GM12874 (cell line): ENCODE data around the gene GPATCH2.

Experiments
- TF ChIP-seq, protein P1 (sequence below): IDR thresholded peaks from 2 replicates; pipeline ENCODE4 v1.5.1; 2011; ENCODE audit warnings: low read depth, mild to moderate bottlenecking, control low read depth, low read length, moderate library complexity; ENCODE audit not compliant: insufficient read depth

The GPATCH2 gene

DNA sequence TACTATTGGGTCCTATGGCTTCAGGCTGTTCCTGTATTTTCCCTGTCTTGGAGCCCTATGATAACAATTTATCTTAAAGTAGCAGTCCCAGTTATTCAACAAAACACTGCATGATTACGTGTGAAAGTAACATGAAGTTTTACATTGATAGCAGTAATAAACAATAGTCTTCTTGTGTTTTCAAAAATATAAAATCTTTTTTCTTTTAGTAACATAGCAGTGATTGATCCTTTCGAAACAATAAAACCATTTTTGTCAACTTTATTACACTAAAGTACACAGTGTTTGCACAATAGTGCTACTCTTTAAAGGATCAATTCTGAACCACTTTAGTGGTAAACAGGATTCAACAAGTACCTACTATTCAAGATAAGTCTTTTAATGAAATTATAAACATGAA, 90.6 kb downstream of the GPATCH2 start:
- TF ChIP-seq, protein P1, sequence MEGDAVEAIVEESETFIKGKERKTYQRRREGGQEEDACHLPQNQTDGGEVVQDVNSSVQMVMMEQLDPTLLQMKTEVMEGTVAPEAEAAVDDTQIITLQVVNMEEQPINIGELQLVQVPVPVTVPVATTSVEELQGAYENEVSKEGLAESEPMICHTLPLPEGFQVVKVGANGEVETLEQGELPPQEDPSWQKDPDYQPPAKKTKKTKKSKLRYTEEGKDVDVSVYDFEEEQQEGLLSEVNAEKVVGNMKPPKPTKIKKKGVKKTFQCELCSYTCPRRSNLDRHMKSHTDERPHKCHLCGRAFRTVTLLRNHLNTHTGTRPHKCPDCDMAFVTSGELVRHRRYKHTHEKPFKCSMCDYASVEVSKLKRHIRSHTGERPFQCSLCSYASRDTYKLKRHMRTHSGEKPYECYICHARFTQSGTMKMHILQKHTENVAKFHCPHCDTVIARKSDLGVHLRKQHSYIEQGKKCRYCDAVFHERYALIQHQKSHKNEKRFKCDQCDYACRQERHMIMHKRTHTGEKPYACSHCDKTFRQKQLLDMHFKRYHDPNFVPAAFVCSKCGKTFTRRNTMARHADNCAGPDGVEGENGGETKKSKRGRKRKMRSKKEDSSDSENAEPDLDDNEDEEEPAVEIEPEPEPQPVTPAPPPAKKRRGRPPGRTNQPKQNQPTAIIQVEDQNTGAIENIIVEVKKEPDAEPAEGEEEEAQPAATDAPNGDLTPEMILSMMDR: no peak

GRCh38 chr1:217539510-217539909, 91.4 kb downstream of the GPATCH2 start:
- TF ChIP-seq, protein P1: no peak

GRCh38 chr1:217535601-217536377, 95.1 kb downstream of the GPATCH2 start:
- TF ChIP-seq, protein P1: no peak

- TF ChIP-seq, protein P1: no peak
These were observed 96.3 kb downstream of the GPATCH2 start for GRCh38 chr1:217534566-217534965.

GRCh38 chr1:217528271-217528670, 102.6 kb downstream of the GPATCH2 start:
- TF ChIP-seq, protein P1: no peak

GRCh38 chr1:217527151-217527550, 103.7 kb downstream of the GPATCH2 start:
- TF ChIP-seq, protein P1: no peak

GRCh38 chr1:217526636-217527035, 104.3 kb downstream of the GPATCH2 start:
- TF ChIP-seq, protein P1: no peak
